ENCODE results near the gene ZNF236. TPM values are rescaled to one million over a fixed set of nuclear protein-coding genes. Genes with fewer than 3 reads are reported as not detected.

ZNF236 gene
- total RNA-seq, 1 donor from 2014 or later = 27.4 TPM

DNA sequence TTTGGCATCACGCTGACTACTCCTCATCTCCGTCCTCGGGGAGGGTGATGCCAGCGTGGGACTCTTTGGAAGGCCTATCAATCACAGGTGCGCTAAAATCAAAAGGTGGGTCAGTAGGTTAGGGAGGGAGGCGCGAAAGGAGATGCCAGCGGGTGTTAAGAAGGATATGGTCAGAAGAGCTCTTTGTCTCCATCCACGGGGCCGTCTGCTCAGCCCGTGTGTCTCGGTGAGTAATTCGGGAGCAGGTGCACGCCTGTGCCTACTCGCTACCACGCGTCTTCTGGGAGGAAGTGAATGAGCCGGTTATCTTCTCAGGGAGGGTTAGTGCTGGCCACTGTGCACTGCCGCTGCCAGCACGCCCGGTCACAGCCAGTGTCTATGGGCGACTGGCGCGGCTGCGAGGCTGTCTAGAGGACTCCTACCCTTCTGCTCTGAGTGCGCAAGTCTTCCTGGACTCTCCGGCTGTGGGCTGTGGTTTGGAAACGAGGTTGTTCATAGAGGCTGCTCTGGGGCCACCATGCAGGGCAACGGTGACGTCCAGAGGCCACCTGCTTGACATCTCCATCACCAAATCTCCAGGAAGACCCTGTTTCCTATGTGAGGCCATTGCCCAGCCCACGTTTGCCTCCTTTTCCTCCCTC lies 156.9 kb downstream of the ZNF236 start:
- Mint-ChIP-seq H3K27me3 (no peaks in the 10 kb centered on the region), H3K4me3 (peak overlapping the region; percentile 24), H3K4me1 (peaks cover 72% of the 10 kb centered on the region), H3K36me3 (ENCODE audit: low read depth) (no peaks in the 10 kb centered on the region), H3K27ac (peak overlapping the region; percentile 91), H3K9me3 (no peaks in the 10 kb centered on the region)
- POLR2A ChIA-PET = interaction anchor here (2.4 to 7.7 kb wide), 2 partner anchors 11 to 15 kb away, joined by 14 to 104 read pairs; no protein-coding TSS in a partner anchor
- DNase-seq = no peak
- no peak for ATAC-seq (ENCODE audit: low read depth)
- TF ChIP-seq, protein P1, sequence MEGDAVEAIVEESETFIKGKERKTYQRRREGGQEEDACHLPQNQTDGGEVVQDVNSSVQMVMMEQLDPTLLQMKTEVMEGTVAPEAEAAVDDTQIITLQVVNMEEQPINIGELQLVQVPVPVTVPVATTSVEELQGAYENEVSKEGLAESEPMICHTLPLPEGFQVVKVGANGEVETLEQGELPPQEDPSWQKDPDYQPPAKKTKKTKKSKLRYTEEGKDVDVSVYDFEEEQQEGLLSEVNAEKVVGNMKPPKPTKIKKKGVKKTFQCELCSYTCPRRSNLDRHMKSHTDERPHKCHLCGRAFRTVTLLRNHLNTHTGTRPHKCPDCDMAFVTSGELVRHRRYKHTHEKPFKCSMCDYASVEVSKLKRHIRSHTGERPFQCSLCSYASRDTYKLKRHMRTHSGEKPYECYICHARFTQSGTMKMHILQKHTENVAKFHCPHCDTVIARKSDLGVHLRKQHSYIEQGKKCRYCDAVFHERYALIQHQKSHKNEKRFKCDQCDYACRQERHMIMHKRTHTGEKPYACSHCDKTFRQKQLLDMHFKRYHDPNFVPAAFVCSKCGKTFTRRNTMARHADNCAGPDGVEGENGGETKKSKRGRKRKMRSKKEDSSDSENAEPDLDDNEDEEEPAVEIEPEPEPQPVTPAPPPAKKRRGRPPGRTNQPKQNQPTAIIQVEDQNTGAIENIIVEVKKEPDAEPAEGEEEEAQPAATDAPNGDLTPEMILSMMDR (IDR thresholded peaks at IDR 0.05) = no peak
- CTCF ChIA-PET = interaction anchor here (8.0 kb wide), 1 partner anchor 57 kb away, joined by 182 read pairs; no protein-coding TSS in a partner anchor
- intact Hi-C loops (cut with micrococcal nuclease) = no loop called here

GRCh38 chr18:76979906-76980305 lies 157.5 kb downstream of the ZNF236 start:
- H3K9me3 Mint-ChIP-seq = no peaks in the 10 kb centered on the region
- TF ChIP-seq, protein P1 (IDR thresholded peaks at IDR 0.05) = no peak
- POLR2A ChIA-PET = interaction anchor here (1.6 to 7.7 kb wide), 4 partner anchors 12 to 86 kb away, joined by 6 to 104 read pairs (median 10); no protein-coding TSS in a partner anchor
- H3K36me3 Mint-ChIP-seq (ENCODE audit: low read depth) = no peaks in the 10 kb centered on the region
- peaks cover 72% of the 10 kb centered on the region for H3K4me1 Mint-ChIP-seq
- ATAC-seq (ENCODE audit: low read depth) (no peak), DNase-seq (no peak)
- H3K27me3 Mint-ChIP-seq = no peaks in the 10 kb centered on the region
- H3K4me3 Mint-ChIP-seq = peak overlapping the region; percentile 75
- CTCF ChIA-PET = interaction anchor here (2.0 to 8.0 kb wide), 3 partner anchors 18 to 58 kb away, joined by 8 to 182 read pairs (median 94); no protein-coding TSS in a partner anchor
- H3K27ac Mint-ChIP-seq = peak overlapping the region; percentile 91
- intact Hi-C loops (cut with micrococcal nuclease) = loop anchor here (5.0 kb wide), 2 partner anchors 152 to 672 kb away; partner anchors contain the start of gene MBP

DNA sequence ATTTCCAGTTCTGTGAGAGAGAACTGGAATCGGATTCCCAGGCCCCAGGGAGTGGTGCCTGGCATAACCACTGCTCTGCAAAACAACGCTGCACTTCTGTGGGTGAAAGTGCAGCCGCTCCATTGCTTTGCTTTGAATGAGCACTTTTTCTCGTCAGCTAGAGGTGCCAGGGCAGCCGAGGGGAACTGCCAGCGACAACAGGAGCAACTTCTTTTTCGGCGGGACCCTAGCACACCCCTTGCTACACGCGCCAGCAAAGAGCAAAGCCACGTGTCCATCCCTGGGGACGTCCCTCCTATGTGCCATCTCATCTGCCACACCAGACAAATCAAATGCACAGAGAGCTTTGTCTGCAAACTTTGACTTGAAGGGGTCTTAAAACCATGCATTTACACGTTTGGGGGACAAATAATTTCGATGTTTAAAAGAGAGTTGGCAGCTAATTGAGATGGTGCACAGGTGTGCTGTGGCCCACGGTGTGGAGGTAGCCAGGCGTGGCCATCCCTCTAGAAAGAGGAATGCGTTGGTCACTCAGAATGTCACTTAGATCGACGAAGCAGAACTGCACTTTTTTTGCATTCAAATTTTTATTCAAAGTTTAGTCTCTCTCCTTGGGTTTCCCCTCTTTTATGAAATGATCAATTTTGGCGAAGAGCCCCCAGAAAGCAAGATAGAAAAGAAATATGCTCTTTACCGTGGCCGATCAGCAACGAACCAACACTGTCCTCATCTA lies 158.5 kb downstream of the ZNF236 start:
- intact Hi-C loops (cut with micrococcal nuclease) = loop anchor here (1.0 to 5.0 kb wide), 4 partner anchors 43 to 671 kb away; partner anchors contain the start of gene MBP
- Mint-ChIP-seq H3K4me1 (peaks cover 72% of the 10 kb centered on the region), H3K4me3 (peak overlapping the region; percentile 75), H3K36me3 (ENCODE audit: low read depth) (no peaks in the 10 kb centered on the region), H3K27ac (peak overlapping the region; percentile 91), H3K9me3 (no peaks in the 10 kb centered on the region), H3K27me3 (no peaks in the 10 kb centered on the region)
- ATAC-seq (ENCODE audit: low read depth) (peak; percentile 53), DNase-seq (peak; percentile 42)
- POLR2A ChIA-PET = interaction anchor here (0.7 to 7.7 kb wide), 17 partner anchors 13 to 158 kb away, joined by 3 to 104 read pairs (median 4); partner anchors contain the start of gene MBP
- TF ChIP-seq, protein P1 (IDR thresholded peaks at IDR 0.05) = no peak
- CTCF ChIA-PET = interaction anchor here (0.6 to 8.0 kb wide), 7 partner anchors 19 to 183 kb away, joined by 3 to 182 read pairs (median 3); no protein-coding TSS in a partner anchor

GRCh38 chr18:76981396-76981968 lies 159.1 kb downstream of the ZNF236 start:
- no peak for DNase-seq
- H3K4me1 Mint-ChIP-seq = peaks cover 69% of the 10 kb centered on the region
- no peaks in the 10 kb centered on the region for H3K9me3 Mint-ChIP-seq
- H3K27ac Mint-ChIP-seq = peak overlapping the region; percentile 91
- ATAC-seq (ENCODE audit: low read depth) = peak; percentile 40
- TF ChIP-seq, protein P1 (IDR thresholded peaks at IDR 0.05) = no peak
- ChIA-PET CTCF (interaction anchor here (0.6 to 8.0 kb wide), 8 partner anchors 19 to 183 kb away, joined by 3 to 182 read pairs (median 10); no protein-coding TSS in a partner anchor), POLR2A (interaction anchor here (0.7 to 7.7 kb wide), 16 partner anchors 14 to 158 kb away, joined by 3 to 104 read pairs (median 4); partner anchors contain the start of gene MBP)
- intact Hi-C loops (cut with micrococcal nuclease) = loop anchor here (1.0 to 5.0 kb wide), 4 partner anchors 43 to 671 kb away; partner anchors contain the start of gene MBP
- no peaks in the 10 kb centered on the region for H3K36me3 Mint-ChIP-seq (ENCODE audit: low read depth)
- H3K27me3 Mint-ChIP-seq = no peaks in the 10 kb centered on the region
- peak overlapping the region; percentile 75 for H3K4me3 Mint-ChIP-seq

All from activated B cell treated with CpG ODN at 0.5 μM for 24 hours (primary cell).